Fibroblast of peridontal ligament (primary cell): ENCODE results near the gene SLC25A25.
"Not testable (repeated sequence)": the region's sequence is repeated elsewhere in the genome, so short reads cannot be mapped to it uniquely, and the experiment has no call there.

Source experiments
- DNase-seq: peaks from one replicate; pipeline ENCODE4 v3.0.0-alpha.2; 2010; ENCODE audit errors: extremely low read depth

SLC25A25 gene

DNA sequence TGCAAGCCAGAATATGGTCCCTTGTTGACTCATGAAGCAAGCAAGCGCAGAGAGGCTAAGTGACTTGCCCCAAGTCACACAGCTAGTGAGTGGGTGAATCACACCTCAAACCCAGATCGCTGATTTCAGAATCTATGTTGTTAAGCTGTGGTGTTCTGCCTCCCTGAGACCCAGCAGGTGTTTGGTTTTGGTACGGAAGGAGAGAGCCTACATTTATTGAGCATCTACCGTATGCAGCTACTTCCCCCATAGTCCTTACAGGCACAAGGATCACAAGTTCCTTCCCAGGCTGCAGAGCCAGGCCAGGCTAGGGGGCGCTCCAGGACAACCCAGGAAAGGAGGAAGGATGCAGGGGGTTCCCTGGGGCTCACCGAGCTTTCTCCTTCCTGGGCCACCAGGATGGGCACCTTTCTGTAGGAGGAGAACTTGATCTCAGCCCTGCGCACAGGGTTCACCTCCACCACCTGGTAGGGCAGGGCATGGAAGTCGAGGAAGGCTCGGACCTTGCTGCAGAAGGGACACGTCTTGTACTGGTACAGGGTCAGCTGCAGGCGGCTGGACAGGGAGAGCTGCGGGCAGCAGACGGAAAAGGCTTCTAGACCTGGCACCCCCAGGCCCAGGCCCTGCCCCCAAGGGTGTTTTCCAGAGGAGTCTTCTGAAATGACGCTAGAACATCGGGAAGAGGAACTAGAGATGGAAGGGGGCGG lies 57.0 kb downstream of the SLC25A25 start:
- peak; percentile 37 for DNase-seq

- DNase-seq: peak; percentile 23
These were observed 57.7 kb downstream of the SLC25A25 start for GRCh38 chr9:128125580-128126354.

GRCh38 chr9:128127568-128127989 lies 59.5 kb downstream of the SLC25A25 start, which contains the start of gene PTGES2:
TSS of gene PTGES2 (minus strand) at chr9:128127729. CDS start at chr9:128127717, 12 bp downstream.
- DNase-seq: peak; percentile 79

GRCh38 chr9:128127990-128128835 lies 60.2 kb downstream of the SLC25A25 start:
- peak; percentile 89 for DNase-seq

- no peak for DNase-seq
These were observed 61.0 kb downstream of the SLC25A25 start for GRCh38 chr9:128128836-128129590.

DNA sequence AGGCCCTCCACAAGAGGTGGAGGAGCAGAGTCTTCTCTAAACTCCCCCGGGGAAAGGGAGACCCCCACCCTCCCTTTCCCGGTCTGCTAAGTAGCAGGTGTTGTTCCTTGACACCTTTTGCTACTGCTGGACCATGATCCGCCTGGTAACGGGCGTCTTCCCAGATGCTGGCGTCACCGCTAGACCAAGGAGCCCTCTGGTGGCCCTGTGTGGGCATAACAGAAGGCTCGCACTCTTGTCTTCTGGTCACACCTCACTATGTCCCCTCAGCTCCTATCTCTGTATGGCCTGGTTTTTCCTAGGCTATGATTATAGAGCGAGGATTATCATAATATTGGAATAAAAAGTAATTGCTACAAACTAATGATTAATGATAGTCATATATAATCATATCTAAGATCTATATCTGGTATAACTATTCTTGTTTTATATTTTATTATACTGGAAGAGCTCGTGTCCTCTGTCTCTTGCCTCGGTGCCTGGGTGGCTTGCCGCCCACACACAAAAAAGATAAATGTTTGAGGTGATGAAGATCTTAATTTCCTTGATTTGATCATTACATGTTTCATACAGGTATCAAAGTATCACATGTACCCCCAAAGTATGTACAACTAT lies 62.1 kb downstream of the SLC25A25 start:
- DNase-seq: not testable (repeated sequence)

GRCh38 chr9:128130651-128131050 lies 62.6 kb downstream of the SLC25A25 start:
- not testable (repeated sequence) for DNase-seq

GRCh38 chr9:128131346-128131745 lies 63.3 kb downstream of the SLC25A25 start:
- DNase-seq: not testable (repeated sequence)

DNA sequence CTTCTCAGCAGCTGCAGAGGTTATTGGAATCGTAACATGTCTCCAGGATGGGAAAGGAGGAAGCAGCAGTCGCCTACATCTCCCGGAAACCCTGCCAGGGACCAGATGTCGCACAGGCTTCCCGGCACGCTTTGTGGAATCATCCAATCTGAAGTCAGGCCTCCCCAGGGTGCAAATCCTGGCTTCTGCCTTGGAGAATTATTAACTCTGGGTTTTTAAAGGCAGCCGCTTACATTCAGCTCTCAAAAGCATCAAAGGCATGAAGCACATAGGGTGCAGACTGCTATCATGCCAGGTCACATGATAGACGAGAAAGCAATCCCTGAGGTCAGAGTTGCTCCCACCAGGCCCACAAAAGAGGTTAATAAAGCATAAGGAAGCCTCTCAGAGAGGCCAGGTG lies 64.1 kb downstream of the SLC25A25 start:
- not testable (repeated sequence) for DNase-seq

GRCh38 chr9:128135561-128135960 lies 67.5 kb downstream of the SLC25A25 start:
- not testable (repeated sequence) for DNase-seq

DNA sequence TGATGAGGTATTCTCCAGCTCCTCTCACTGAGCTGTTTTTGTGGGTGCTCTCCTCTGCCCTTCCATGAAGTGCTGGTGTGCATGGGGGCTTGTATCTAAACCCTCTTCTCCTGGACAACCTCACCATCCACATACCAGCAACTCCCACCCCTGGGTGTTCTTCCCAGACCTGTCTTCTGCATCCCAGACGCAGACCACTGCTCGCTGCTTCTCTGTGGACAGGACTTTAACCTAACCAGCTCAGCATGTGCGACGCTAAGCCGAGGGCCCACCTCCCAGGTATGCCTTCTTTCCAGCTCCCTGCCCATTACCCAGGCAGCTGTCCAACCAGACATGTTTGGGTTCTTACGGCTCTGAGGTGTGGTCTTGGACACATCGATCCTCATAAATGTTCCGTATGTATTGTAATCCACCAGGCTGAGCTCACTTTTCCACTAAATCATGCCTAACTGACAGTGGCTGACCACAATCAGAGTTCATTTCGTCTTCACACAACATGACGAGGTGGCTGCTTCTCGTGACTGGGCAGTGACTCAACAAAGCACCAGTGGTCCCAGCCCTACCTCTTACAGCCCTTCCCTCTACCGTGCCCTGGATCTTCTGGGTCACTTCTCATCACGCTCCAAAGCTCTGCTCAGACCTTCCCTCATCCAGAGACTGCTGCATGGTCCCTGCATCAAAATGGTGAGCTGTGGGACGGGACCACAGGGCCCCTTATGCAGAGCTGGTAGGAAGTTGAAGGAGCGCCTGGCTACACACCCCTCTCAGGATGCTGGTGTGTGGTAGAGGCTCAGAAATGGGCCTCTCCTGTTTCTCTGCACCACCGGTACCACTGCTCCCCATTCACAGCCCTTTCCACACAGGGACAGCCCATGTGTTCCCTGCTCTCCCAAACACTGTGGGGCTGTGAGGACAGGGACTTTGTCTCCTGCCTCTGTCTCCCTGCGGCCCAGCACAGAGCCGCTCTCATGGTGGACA lies 69.1 kb downstream of the SLC25A25 start:
- peak; percentile 45 for DNase-seq

GRCh38 chr9:128138001-128138400 lies 70.0 kb downstream of the SLC25A25 start:
- DNase-seq: no peak

- DNase-seq: no peak
These were observed 71.6 kb downstream of the SLC25A25 start for GRCh38 chr9:128139621-128140020.

DNA sequence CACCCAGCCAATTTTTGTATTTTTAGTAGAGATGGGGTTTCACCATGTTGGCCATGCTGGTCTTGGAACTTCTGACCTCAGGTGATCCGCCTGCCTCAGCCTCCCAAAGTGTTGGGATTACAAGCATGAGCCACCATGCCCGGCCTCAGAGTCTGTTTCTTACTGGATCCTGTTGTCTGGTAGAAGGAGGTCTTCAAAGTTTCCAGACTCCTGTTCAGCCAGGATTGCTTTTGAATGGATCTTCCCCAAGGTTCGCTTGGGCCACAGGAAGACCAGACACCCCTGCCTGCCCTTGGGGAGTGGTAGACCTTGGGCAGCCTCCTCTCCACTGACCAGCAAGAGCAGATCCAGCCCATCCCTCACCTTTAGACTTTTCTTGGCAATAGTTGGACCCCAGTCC lies 73.6 kb downstream of the SLC25A25 start:
- no peak for DNase-seq

DNA sequence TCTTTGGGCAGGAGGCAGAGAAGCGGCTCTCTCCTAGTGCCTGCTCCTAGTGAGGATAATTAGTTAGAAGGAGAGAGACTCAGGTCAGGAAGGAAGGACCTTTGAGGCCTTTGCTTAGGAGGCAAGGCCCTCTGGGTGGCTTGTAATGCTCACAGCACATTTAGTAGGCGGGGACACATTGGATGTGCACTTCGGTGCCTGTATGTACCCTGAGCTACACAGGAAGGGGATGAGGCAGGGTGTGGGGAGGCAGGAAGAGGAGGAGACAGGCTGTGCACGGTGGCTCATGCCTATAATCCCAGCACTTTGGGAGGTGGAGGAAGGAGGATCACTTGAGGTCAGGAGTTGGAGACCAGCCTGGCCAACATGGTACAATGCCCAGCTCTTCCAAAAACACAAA lies 74.0 kb downstream of the SLC25A25 start:
- DNase-seq: no peak

- no peak for DNase-seq
These were observed 74.6 kb downstream of the SLC25A25 start for GRCh38 chr9:128142596-128142995.

DNA sequence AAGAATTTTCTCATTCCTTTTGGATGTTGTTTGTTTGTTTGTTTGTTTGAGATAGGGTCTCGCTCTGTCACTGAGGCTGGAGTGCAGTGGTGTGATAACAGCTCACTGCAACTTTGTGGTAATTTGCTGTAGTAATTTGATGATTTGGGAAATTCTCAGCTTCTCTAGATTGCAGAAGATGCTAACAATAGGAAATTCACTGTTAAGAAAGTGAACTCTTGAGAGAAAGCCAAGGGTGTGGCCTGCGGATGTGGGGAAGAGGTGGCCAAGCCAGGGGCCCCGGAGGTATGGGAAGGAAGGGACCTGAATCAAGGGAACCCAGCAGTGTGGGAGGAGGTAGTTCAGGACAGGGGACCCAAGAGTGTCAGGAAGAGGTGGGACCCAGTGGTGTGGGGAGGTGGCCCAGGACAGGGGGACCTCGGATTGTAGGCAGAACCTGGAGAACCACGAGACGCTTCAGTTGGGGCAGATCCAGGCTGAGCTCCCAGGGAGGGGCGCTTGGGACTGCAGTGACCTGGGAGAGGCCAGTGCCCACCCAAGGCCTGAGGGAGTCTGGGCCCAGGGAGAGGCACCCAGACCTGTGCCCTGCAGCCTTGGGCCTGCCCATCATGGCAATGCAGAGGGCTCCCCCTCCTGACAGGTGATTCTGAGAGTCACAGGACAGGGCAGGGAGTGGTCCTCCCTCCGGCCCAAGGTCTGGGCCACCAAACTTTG lies 75.7 kb downstream of the SLC25A25 start:
- no peak for DNase-seq

- DNase-seq: no peak
These were observed 76.5 kb downstream of the SLC25A25 start for GRCh38 chr9:128144239-128145181.
